ENCODE measurements around the gene SELPLG.
"Not testable (repeated sequence)": the region's sequence is repeated elsewhere in the genome, so short reads cannot be mapped to it uniquely, and the experiment has no call there.

Gene SELPLG

DNA sequence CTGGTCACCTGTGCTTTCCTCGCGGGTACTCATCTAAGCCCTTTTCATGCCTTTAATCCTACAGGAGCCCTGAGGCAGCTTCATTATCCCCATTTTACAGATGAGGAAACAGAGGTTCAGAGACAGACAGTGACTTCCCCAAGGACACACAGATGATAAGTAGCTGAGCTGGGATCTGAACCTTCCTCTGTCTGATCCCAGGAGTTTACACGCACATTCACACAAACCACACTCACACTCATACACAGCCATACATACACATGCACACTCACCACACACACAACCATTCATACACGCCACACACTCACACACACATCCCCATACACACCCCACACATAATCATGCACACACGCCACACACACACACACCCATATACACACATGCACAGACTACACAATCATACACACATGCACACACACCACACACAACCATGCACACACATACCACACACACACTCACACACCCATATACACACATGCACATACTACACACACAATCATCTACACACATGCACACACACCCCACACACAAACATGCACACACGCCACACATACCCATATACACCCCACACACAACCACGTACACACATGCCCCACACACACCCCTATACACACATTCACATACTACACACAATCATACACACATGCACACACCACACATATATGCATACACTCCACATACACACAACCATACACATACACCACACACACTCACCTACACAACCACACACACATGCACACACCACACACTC lies 38.6 kb downstream of the SELPLG start:
- intact Hi-C loops (cut with DNase I): no loop called here
- peak in 1 of 10 donors; percentile 1 for DNase-seq

DNA sequence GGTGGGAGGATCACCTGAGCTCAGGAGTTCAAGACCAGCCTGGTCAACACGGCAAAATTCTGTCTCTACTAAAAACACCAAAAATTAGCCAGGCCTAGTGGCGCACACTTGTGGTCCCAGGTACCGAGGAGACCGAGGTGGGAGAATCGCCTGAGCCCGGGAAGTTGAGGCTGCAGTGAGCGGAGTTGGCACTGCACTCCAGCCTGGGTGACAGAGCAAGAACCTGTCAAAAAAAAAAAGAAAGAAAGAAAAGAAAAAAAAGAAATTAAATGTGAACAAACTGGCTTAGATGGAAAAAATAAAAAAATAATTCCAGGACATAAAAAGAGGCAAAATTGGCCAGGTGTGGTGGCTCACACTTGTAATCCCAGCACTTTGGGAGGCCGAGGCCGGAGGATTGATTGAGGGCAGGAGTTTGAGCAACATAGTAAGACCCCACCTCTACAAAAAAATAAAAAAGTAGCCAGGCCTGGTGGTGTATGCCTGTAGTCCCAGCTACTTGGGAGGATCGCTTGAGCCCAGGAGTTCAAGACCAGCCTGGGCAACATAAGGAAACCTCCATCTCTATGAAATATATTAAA lies 39.3 kb downstream of the SELPLG start:
- intact Hi-C loops (cut with DNase I): no loop called here
- peak in 2 of 10 donors; percentile 62 to 63 for DNase-seq

DNA sequence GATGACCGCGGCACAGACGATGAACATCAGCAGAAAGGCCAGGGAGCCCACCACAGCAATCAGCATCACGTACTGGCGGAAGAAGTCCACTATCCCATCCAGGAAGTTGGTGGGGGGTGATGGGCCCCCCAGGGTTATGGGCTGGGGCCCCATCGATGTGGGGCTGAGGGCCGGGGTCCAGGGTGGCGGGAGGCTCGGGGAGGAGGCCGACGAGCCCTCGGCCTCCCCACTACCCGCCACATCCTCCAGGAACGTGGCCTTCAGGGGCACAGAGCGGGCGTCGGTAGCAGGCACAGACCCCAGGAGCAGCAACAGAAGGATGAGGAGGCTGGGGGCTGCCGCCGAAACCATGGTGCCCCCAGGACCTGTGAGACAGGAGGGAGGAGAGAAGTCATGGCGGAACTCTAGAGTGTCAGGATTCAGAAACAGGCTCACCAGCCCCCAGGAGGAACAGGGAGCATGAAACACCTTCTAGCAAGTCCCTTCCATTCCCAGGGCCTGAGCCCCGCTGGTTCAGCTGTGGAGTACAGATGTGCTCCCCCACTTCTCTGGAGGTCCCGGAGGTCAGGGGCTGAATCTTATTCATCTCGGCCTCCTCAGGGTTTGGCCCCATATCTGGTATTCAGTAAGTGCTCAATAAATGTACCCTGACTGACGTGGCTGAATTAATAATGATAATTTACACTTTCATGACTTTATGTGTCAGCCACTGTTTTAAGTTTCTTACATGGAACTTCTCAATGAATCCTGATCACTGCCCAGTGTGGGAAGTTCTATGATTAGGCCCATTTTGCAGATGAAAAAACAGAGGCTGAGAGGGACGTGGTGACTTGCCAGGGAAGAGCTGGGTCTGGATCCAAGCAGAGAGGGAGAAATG lies 41.4 kb downstream of the SELPLG start:
- intact Hi-C loops (cut with DNase I): no loop called here
- peak in 2 of 10 donors; percentile 56 to 59 for DNase-seq

DNA sequence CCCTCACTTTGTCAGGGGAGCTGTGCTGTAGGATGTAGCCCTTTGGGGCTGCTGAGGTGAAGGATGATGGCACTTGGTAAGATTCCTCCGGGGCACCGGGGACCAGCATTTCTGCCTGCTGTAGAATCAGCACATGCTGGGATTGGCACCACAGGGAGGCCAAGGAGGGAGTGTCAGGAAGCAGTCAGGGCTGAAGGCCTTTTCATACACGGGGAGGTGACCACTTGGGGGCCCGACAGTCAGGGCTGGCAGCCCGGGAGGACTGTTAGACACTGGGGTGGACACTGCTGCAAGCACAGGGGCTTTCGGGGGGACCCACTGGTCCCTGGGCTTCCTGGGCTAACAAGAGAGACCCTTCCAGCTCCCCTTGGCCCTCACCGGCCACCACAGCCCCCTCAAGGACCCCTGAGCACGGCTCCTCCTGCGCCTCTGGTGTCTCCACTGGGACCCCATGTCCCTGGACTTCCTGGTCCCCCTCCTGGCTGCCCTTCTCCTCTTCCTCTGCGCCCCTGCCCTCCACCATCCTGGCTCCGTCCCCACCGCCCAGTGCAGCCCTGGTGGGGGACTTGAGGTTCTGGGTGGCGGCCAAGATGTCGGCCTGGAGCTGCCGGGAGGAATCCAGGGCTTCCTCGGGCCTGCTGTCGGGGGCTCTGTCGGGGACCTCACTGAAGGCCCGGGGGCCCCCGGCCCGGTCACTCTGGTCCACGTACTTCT lies 42.3 kb downstream of the SELPLG start:
- peak in 2 of 10 donors; percentile 56 to 63 for DNase-seq
- intact Hi-C loops (cut with DNase I): no loop called here

DNA sequence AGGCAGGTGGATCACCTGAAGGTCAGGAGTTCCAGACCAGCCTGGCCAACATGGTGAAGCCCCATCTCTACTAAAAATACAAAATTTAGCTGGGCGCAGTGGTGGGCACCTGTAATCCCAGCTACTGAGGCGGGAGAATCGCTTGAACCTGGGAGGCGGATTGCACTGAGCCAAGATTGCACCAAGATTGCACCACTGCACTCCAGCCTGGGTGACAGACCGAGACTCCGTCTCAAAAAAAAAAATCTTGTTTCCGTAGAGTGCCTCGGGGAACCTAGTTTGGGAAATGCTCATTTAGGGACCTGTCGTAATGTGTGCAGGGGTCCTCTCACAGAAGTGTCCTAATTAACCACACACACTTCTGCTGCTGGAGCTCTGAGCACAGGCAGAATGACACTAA lies 43.2 kb downstream of the SELPLG start:
- peak in 2 of 10 donors; percentile 11 to 55 for DNase-seq
- intact Hi-C loops (cut with DNase I): not testable (repeated sequence)

DNA sequence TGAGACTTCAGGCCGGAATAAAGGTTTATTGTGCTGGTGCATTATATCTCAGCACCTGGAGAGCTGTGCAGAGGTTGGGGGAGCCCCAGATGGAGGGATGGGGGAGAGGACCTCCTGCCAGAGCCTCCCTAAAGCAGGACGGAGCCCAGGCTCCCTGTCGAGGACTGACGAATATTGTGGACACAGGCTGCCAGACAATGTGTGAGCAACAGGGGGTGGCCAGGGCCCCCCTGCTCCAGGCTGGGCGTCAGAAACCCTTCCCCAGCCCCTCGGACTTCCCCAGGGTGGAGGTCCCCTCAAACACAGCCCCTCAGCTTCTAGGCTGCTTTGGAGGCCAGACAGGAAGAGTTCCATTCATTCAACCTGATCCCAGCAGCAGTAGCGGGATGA lies 43.9 kb downstream of the SELPLG start:
- intact Hi-C loops (cut with DNase I): no loop called here
- peak in 2 of 10 donors; percentile 57 to 75 for DNase-seq

DNA sequence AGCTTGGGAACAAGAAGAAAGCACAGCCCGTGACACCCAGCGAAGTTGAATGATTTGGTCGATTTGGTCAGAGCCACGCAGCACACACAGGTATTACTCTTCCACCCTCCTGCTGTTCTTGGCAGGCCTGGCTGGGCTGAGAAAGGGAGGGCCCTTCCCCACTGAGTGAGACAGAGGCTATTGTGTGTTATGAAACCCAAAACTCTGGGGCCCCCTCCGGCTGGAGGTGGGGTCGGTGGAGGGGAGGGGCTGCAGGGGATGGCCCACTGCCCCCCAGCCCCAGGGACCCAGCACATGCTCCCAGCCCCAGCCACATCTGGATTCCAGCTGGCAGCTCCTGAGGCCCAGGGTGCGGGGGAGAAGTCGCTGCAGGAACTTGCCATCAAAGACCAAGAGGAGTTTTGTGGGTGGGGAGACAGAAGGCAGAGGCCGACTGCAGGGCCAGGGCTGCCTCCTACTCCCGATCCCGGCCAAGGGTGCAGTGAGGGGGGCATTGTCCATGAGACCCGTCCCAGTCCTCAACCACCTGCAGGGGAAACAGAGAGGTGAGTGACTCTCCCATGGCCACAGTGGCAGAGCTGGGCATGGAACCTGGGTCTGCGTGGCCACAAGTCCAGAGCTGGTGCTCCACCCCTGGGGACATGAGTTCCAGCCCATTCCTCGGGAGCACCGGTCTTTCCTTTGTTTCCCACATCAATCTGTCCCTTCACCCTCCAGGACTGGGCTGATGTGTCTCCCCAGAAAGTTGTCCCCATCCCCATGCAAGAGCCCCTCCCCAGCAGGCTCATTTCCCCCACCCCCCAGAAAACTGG lies 44.5 kb downstream of the SELPLG start:
- intact Hi-C loops (cut with DNase I): no loop called here
- peak in 2 of 10 donors; percentile 63 to 74 for DNase-seq

DNA sequence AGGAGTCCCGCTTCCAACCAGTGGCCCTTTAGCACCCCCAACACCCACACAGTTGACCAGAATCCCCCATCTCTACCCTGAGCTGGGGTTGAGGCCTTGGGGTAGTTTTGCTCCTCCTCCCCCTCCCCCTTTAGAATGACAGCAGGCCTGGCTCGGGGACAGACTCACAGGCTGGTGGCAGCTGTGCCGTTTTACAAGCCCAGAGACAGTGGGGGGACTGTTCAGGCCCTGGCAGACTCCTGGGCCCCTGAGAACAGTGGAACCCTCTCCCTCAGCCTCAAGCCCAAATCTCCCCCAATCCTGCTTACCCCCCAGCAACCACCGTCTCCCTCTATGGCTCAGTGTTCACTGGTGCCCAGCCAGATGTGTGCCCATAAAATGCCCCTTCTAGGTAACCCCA lies 45.9 kb downstream of the SELPLG start:
- DNase-seq: peak in 9 of 10 donors; percentile 33 to 95 (median 68)

DNA sequence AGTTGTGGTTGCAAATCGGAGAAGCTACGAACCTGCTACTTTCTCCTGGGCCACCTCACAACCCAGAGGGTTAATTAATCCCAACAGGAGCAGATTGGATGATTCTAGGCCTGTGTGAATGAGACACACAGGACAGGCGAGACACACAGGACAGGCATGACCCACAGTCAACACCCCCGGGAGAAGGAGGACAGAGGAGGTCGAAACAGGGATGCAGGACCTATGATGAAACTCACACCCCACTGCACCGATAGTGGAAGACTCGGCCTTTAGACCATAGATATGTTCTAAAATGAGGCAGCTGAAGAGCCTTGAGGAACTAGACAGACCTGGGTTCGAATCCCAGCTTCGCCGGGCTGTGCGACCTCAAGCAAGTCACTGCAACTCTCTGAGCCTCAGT lies 47.4 kb downstream of the SELPLG start:
- peak in 1 of 10 donors; percentile 43 for DNase-seq
- intact Hi-C loops (cut with DNase I): no loop called here

More for the DNA sequence above, 45.9 kb downstream of the SELPLG start:
- intact Hi-C loops (cut with DNase I): no loop called here

DNA sequence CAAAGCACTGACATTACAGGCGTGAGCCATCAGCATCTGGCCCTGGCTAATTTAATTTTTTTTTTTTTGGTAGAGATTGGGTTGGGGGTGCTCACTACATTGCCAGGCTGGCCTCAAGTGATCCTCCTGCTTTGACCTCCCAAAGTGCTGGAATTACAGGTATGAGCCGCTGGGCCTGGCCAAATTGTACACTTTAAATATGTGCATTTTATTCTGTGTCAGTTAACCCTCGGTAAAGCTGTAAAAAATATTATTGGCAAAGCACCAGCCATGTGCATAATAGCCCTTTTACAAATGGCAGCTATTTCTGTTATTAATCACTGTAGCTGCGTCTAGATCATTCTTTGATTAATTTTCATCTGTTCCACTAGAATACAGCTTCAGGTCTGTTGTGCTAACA lies 47.8 kb downstream of the SELPLG start:
- intact Hi-C loops (cut with DNase I): no loop called here
- peak in 1 of 10 donors; percentile 22 for DNase-seq

DNA sequence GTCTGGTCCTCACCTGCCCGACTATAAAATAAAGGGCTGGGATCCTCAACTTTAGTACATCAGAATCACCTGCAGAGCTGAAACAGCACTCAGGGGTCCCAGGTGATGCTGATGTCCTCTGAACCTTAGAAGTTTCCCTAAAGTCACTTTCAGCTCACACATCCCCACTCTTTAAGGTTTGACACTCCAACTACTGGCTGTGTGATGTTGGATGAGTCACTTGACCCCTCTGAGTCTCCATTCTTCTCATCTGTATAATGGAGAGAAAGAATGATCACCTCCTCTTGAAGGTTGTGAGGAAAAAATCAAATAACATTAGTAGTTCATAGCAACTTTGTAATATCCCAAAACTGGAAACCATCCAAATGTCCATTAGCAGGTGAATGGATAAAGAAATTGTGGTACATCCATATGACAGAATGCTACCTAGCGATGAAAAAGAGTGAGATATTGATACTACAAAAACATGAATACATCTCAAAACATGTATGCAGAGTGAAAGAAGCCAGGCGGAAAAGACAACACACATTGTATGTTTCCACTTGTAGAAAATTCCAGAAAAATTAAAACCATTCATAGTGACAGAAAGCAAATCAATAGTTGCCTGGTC lies 49.1 kb downstream of the SELPLG start:
- intact Hi-C loops (cut with DNase I): no loop called here

DNA sequence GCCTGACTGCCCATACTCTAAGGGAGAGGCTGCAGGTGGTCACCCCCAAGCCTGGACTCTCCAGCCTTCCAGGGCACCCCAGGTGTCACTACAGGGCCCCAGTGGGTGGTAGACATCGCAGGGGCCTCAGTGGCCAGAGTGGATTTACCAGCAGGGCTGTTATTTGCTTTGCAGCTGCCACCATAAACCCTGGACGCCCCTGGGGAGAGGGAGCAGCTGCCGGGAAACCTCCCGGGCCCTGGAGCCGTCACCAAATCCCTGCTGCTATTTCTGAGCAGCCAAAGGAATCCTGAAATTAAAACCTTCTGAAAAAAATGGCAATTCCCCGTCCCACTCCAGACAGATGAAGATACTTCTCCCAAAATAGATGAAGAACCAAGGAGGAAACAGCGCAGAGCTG lies 49.7 kb downstream of the SELPLG start:
- peak in 2 of 10 donors; percentile 50 to 68 for DNase-seq
- intact Hi-C loops (cut with DNase I): no loop called here

More for the DNA sequence above, 49.1 kb downstream of the SELPLG start:
- no peak for DNase-seq

DNA sequence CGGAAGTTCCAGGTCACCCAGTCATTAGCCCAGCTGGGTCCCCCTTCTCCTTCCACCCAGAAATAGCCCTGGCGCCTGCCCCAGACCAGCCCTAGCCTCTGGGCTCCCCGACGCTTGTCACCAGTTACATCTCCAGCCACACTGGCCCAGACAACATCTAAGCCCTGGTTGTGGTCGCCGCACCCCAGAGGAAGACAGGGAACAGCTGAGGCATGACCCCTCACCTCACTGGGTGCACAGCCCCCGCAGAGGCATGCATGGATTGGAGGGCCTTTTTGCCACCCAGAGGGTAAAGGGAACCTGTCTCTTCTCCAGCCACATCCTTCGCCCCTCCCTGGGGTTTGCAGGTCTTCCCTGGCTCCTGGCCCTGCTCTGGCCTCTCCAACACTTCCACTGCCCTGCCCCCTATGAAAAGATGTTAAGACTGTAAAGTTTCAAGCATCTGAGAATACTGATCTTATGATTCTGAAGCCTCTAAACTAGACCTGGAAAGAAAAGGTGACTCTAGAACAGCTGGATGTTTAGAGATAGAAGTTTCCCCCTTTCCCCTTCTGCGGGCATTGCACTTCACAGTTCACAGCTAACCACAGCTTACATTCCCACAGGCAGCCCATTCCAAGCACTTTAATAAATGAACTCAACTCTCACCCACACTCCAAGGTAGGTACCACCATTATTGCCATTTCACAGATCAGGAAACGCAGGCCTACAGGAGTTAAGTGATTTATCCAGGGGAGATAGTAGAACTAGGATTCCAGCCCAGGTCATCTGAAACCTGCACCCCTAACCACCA lies 50.5 kb downstream of the SELPLG start:
- intact Hi-C loops (cut with DNase I): no loop called here
- DNase-seq: peak in 1 of 10 donors; percentile 60

DNA sequence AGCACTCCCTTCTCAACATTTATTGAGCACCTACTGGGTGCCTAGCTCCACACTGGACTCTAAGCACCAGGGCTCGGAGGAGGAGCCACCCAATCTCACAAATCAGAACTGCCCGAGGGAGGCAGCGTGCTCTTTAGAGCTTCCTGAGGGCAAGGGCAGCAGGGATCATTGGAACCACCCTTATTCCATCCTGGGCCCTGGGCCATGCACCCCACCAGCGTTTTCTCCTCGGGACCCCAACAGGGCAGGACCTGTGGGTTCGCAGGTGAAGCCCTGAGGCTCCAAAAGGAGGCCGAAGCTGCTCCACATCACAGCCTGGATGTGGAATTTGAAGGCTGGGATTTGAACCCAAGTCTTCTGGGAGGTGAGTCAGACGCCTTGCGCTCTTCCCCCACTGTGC lies 51.2 kb downstream of the SELPLG start:
- intact Hi-C loops (cut with DNase I): no loop called here
- DNase-seq: peak in 1 of 10 donors; percentile 65

DNA sequence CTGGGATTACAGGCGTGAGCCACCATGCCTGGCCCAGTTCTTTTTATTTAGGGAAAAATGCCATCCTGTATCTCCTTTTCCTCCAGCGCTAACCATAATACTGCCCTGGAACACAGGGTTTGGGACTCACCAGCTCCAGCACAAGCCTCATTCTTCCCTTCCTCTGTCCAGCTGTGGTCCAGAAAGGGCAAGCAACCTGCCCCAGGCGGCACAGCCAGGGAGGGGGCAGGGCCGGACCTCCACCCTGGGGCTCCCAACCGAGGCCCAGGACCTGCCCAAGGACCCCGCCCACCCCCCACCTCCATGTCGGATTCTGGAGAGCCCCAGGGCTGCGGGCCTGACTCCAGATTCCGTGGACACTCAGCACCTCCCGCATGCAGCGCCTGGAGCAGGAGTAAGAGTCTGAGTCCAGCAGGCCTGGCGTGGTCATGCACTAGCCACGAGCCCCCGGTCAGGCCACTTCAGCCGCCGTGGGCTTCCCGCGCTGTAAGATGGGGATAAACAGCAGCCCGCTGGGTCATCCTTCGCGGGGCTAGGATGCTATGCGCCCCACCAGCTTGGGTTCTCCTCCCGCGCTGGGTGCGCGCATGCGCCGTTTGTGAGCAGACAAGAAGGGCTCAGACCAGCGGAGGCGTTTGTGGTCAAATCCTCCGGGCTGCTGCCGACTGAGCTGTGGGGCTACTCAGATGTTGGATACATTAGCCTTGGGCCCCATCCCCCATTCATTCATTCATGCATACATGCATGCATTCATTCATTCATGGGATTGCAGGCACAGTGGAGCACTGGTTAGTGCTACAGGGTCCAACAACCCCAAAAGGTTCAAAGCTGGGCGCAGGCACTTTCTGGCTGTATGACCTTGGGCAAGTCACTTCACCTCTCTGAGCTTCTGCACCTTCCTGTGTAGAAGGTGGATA lies 52.1 kb downstream of the SELPLG start:
- DNase-seq: peak in 1 of 10 donors; percentile 81
- intact Hi-C loops (cut with DNase I): no loop called here

DNA sequence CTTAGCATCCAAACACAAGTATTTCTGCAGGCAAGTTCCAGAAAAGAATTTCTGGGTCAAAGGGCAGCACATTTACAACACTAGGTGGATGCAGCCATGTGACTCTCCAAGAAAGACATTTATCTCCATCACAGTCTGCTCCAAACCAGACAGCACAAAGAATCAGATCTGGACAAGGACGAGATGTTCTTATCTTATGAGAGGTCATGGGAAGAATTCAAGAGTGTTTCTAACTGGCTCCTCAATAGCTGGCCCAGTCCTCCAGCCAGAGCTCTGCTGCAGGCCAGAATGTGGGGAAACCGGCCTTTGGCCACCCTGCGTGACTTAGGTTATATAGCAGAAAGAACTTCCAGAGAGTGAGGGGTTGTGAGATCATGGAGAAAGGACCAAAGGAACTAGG lies 53.2 kb downstream of the SELPLG start:
- intact Hi-C loops (cut with DNase I): no loop called here
- DNase-seq: peak in 1 of 10 donors; percentile 15

DNA sequence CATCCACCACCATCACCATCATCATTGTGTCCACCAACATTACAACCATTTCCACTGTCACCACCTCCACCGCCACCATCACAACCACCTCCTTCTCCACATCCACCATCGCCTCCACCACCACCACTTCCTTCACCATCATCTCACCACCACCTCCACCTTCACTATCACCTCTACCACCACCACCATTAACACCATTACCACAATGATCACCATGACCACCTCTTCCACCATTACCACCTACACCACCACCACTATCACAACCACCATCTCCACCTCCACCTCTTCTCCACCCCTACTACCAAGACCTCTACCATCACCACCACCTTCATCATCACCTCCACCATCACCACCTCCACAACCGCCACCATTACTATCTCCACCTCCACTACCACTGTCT lies 54.9 kb downstream of the SELPLG start:
- DNase-seq: peak in 1 of 10 donors; percentile 4
- intact Hi-C loops (cut with DNase I): no loop called here
